ENCODE data around the gene DIS3L2.
A peak's percentile ranks its signal among the peaks of the same experiment; 100 is the strongest.

Gene DIS3L2

GRCh38 chr2:231960810-231961348, 634 bp upstream of the DIS3L2 start:
- no peak for DNase-seq

GRCh38 chr2:231965102-231965501, 3.6 kb downstream of the DIS3L2 start:
- no peak for DNase-seq

GRCh38 chr2:231966886-231967285, 5.4 kb downstream of the DIS3L2 start:
- no peak for DNase-seq

DNA sequence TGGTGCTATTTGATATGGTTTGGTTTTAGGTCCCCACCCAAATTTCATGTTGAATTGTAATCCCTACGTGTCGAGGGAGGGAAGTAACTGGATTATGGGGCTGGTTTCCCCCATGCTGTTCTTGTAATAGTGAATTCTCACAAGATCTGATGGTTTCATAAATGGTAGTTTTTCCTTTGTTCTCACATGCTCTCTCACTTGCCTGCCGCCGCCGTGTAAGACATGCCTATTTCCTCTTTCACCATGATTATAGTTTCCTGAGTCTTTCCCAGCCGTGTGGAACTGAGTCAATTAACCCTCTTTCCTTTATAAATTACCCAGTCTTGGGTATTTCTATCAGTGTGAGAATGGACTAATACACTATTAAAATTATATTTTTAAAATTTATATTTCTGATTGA, 7.3 kb downstream of the DIS3L2 start:
- DNase-seq, result no peak

DNA sequence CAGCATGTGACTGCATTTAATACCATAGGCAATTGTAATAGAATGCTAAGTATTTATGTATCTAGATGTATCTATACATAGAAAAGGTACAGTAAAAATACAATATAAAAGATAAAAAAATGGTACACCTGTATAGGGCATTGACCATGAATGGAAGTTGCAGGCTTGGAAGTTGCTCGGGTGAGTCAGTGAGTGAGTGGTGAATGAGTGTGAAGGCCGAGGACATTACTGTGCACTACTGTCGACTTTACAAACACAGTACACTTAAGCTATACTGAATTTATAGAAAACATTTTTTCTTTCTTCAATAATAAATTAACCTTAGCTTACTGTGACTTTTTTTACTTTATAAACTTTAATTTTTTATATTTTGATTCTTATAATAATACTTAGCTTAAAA, 8.9 kb downstream of the DIS3L2 start:
- no peak for DNase-seq

DNA sequence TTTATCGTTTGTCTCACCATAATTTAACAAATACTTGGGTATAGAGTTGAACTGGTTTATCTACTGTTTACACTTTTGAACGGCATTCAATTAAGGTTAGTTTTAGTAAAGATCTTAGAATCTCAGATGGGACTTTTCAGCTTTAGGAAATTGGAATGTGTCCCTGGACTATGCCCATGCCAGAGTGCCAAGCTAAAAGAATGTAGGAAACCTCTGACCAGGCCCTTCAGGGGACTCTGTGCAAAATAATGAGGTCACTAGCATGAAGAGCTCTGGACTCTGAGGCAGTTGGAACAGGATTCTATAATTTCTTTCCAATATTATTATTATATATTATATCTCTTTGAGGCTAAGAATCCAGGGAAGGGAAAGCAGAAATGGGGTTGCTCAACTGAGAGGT, 13.5 kb downstream of the DIS3L2 start:
- no peak for DNase-seq

DNA sequence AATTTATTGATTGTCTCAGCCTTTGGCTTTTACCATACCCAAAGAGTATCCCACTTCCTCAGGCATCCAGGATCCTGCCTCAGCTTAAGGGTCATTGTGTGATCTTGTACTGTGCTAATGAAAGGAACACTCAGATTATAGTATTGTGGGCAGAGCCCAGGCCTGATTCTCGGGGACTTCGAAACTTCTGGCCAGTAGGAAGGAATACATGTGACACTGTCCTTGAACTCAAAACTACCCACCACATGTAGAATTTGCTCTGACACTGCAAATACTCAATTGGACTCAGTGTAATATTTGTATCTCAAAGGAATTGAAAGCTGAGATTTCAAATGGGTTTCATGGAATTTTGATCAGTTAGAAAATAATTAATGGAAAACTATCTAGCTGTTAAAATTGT, 15.9 kb downstream of the DIS3L2 start:
- DNase-seq, result no peak

DNA sequence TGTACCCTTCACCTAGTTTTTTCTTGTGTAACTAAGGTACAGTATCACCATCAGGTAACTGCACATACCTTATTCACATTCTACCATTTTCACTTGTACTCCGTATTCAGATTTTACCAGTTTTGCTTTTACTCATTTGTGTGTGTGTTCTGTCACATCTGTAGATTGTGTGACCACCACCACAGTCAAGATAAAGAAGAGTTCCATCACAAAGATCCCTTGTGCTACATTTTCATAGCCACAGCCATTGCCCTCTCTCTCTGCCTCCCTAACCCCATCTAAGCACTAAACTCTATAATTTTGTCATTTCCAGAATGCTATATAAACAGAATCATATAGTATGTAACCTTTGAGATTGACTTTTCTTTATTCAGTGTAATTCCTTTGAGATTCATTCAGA, 23.5 kb downstream of the DIS3L2 start:
- DNase-seq, result no peak

- no peak for DNase-seq
These were observed 24.3 kb downstream of the DIS3L2 start for GRCh38 chr2:231985823-231986261.

DNA sequence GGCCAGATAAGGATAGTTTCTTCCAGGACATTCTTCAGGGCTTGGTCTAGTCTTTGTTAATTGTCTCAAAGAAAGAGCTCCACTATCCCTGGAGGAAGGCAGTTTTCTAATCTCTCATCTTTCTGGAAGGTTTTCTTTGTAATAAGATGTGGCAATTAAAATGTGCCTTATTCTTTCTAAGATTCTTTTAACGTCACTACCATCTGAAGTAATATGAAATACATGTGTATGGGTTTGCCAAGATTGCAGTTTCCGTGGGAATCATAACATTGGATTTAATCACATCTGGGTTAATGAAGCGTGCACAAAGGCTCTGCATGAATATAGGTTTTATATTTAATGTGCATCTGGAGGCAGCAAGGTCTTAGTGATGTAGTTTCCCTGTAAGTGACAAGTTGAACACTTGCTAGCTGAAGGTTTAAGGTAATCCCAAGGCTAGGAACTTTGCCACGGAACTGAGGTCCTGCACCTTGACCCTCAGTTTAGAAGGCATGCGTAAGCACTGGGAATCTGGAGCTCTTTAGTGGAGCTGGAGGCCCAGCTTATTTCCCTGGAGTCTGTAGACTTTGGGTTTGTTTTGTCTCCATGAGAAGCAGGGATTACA, 25.7 kb downstream of the DIS3L2 start:
- peak; percentile 7 for DNase-seq

GRCh38 chr2:231988179-231988866, 26.8 kb downstream of the DIS3L2 start:
- no peak for DNase-seq

DNA sequence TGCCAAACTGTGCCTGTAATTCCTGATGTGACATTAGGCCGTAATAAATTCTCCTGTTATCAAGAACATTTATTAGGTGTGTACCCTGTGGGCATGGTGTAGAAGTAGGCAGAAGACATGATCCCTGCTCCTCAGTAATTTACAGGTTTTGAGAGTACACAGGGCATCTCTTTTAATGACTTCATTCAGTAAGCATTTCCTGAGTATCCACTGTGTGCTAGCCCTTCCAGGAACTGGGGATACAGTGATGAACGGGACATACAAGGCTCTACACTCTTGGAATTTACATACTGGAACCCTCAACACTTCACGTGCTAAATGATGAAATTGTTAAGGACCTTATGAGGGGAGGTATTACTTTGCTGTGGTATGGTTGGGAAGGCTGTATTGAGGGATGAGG, 30.2 kb downstream of the DIS3L2 start:
- no peak for DNase-seq

GRCh38 chr2:231992888-231993287, 31.4 kb downstream of the DIS3L2 start:
- no peak for DNase-seq

GRCh38 chr2:231996797-231997540, 35.5 kb downstream of the DIS3L2 start:
- no peak for DNase-seq

- no peak for DNase-seq
These were observed 36.5 kb downstream of the DIS3L2 start for GRCh38 chr2:231998046-231998445.

GRCh38 chr2:232000439-232000838, 38.9 kb downstream of the DIS3L2 start:
- no peak for DNase-seq

DNA sequence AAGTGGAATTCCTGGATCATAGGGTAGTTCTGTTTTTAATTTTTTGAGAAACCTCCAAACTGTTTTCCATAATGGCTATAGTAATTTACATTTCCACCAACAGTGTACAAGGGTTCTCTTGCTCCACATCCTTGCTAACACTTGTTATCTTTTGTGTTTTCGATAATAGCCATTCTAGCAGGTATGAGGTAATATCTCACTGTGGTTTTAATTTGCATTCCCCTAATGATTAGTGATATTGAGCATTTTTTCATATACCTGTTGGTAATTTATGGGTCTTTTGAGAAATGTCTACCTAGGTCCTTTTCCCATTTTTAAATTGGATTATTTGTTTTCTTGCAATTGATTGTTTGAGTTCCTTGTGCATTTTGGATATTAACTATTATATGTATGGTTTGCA, 39.6 kb downstream of the DIS3L2 start:
- no peak for DNase-seq

GRCh38 chr2:232006253-232006652, 44.7 kb downstream of the DIS3L2 start:
- DNase-seq, result no peak

DNA sequence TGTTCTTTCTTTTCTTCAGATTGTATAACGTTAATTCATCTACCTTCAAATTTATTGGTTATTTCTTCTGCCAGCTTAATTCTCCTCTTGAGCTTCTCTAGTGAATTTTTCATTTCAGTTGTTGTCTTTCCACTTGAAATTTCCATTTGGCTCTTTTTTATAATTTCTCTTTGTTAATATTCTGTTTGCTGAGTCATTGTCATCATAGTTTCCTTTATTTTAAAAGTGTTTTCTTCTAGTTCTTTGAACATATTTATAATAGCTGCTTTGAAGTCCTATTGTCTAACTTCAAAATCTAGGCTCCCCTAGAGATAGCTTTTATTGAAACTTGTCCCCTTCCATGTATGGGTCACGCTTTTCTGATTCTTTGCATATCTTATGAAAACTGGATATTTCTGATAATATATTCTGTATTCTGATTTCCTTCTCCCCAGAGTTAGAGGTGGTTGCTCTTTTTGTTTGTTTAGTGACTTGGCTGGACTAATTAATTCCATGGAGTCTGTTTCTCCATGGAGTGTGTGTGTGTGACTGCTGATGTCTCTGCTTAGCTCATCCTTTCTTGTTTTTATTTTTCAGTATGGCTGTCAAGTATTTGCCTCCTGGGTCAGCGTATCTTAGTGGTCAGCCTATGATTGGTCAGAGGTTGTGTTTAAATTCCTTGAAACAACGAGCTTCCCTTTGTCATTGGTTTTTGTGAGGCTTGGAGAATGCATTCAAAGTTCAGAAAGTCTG, 47.6 kb downstream of the DIS3L2 start:
- DNase-seq, result no peak

DNA sequence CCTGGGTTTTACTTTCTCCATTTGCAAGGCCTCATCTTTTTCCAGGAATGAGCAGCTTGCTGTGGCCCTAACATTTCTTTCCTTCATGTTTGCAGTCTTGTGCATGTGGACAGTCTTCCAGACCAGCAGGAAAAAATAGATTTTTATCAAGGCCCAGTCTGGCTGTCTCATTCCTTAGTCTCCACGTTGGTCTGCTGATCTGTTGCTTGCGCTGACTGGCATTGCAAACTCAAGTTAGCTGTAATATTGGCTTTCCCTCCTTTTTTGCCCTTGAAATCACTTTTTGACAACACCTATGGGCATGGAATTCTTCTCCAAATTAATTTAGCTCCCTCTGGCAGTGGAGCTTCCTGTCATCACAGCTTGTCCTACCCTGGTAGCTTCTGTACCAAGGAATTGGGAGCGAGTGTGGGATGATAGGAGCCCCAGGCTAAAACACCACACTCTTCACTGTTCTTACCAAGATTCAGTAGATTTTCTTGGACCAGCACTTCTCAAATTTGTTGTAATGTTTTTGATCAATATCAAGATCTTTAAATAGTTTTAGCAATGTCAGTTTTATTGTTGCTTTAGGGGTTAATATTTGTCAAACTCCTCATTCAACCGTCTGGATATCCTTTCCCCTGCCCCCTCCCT, 48.2 kb downstream of the DIS3L2 start:
- no peak for DNase-seq

DNA sequence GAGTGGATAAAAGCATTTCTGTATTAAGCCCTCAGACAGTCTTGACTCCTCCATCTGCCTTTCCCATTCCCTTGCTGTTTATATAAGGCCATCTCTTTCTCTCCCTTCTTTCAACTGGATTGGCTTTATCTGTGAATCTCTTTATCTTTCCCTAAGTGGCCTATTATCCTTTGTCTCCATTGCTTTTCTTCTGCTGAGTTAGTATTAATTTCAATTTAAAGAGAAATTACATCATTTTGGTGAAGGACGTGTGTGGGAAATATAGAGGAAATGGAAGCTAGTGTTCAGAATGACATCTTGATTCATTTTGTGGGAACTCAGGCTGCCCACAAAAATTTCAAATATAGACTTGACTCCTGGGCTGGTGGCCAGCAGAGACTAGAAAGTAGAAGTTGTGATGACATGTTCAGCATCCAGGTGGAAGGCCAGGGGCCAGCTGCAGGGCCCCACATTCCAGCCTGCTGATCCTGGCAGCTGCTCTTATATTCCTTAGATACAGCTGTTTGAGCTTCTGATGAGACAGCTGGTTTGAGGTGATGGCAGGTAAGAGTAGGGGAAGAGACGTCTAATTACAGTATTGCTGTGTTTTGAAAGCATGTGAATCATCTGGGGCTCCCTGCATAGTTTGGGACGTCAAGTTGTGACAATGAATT, 52.3 kb downstream of the DIS3L2 start:
- no peak for DNase-seq

DNA sequence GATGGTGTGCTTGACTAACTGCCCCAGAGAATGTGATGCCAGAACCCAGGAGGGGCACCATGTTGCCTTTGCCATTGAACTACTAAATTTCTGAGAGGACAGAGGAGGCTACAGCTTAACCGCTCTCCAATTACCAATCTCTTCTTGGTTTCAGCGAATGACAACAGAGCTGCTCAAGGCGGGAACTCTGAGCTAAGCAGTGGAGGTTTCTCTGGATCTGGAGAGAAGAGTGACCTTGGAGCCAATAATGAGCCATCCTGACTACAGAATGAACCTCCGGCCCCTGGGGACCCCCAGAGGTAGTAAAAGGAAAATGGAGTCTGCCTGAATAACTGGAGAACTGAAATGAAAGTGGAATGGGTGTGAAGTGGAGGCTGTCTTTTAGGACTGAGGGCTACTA, 53.2 kb downstream of the DIS3L2 start:
- DNase-seq, result no peak
